ENCODE data around the gene VCY. TPM values are rescaled to one million over a fixed set of nuclear protein-coding genes. Genes with fewer than 3 reads are reported as not detected.
"Not testable (repeated sequence)": the region's sequence is repeated elsewhere in the genome, so short reads cannot be mapped to it uniquely, and the experiment has no call there.

Gene VCY
- total RNA-seq = not detected in 2 replicates

- H3K27me3 Mint-ChIP-seq (ENCODE audit: low read depth); H3K4me1 Mint-ChIP-seq (ENCODE audit: low read depth); H3K36me3 Mint-ChIP-seq (ENCODE audit: low read depth); H3K4me3 Mint-ChIP-seq (ENCODE audit: low read depth); H3K27ac Mint-ChIP-seq; H3K9me3 Mint-ChIP-seq; DNase-seq (ENCODE audit: low spot score); intact Hi-C loops (cut with micrococcal nuclease): not testable (repeated sequence)
Observed at GRCh38 chrY:13986373-13986772, at the start of gene VCY. Gene VCY, minus strand, starts transcription at chrY:13986473. Its CDS starts 33 bp downstream, at chrY:13986440.

DNA sequence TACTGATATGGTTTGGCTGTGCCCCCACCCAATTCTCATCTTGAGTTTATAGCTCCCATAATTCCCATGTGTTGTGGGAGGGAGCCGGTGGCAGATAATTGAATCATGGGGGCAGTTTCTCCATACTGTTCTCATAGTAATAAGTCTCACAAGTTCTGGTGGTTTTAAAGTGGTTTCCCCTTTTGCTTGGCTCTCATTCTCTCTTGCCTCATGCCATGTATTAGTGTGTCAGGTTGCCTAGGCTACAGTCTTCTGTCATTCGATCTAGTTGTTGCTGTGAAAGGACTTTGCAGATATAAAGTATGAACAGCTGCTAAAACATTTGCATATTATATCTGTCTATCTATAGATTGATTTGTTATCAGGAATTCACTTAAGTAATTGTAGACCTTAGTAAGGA is 44.1 kb upstream of the VCY start:
- H3K36me3 Mint-ChIP-seq (ENCODE audit: low read depth); H3K9me3 Mint-ChIP-seq; H3K4me1 Mint-ChIP-seq (ENCODE audit: low read depth); H3K4me3 Mint-ChIP-seq (ENCODE audit: low read depth); H3K27me3 Mint-ChIP-seq (ENCODE audit: low read depth); DNase-seq (ENCODE audit: low spot score); intact Hi-C loops (cut with micrococcal nuclease); H3K27ac Mint-ChIP-seq: not testable (repeated sequence)

DNA sequence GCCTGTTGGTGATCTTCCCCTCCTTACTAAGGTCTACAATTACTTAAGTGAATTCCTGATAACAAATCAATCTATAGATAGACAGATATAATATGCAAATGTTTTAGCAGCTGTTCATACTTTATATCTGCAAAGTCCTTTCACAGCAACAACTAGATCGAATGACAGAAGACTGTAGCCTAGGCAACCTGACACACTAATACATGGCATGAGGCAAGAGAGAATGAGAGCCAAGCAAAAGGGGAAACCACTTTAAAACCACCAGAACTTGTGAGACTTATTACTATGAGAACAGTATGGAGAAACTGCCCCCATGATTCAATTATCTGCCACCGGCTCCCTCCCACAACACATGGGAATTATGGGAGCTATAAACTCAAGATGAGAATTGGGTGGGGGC is 25.6 kb upstream of the VCY start:
- intact Hi-C loops (cut with micrococcal nuclease); DNase-seq (ENCODE audit: low spot score); H3K36me3 Mint-ChIP-seq (ENCODE audit: low read depth); H3K4me3 Mint-ChIP-seq (ENCODE audit: low read depth); H3K4me1 Mint-ChIP-seq (ENCODE audit: low read depth); H3K9me3 Mint-ChIP-seq; H3K27ac Mint-ChIP-seq; H3K27me3 Mint-ChIP-seq (ENCODE audit: low read depth): not testable (repeated sequence)

DNA sequence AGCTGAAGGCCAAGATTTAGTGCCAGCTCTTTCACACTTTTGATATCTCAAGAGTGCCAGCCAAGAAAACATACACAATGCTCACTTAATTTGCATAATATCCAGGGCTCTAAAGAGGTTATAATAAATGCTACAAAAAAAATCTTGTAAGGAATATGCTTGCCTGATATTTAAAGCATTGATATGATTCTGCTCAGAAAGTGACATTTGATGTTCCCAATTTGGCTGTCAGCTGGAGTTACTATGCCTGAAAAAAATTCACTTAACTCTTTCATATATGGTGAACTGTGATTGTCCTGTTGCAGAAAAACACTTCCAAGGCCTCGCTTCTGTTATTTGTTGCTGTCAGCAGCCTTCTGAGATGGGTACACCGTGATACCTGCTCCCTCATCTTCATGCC is 43.9 kb downstream of the VCY start:
- H3K27me3 Mint-ChIP-seq (ENCODE audit: low read depth); H3K4me1 Mint-ChIP-seq (ENCODE audit: low read depth); DNase-seq (ENCODE audit: low spot score); H3K9me3 Mint-ChIP-seq; H3K4me3 Mint-ChIP-seq (ENCODE audit: low read depth); intact Hi-C loops (cut with micrococcal nuclease); H3K36me3 Mint-ChIP-seq (ENCODE audit: low read depth); H3K27ac Mint-ChIP-seq: not testable (repeated sequence)

Other genes with a start within 250 kb of the VCY start
- not detected in 2 replicates for gene VCY1B, start 69.8 kb upstream of the VCY start, total RNA-seq

Measured in activated T-helper 2 cell treated with anti-CD3 and anti-CD28 coated beads, Interferon-gamma antibody, Interleukin-2, Interleukin-4, amounts not matched to agents 10 μg/mL and 5 μg/mL and 100 μg/mL, durations not matched to agents 14 hours and 24 hours and 36 hours (primary cell).